ENCODE data around the gene MAVS. TPM values are rescaled to one million over a fixed set of nuclear protein-coding genes. Genes with fewer than 3 reads are reported as not detected.
A peak's percentile ranks its signal among the peaks of the same experiment; 100 is the strongest.

The MAVS gene
- total RNA-seq = 21.4 and 35.7 TPM in 2 replicates

- DNase-seq = peak; percentile 88
Observed at GRCh38 chr20:3846740-3847428, at the start of gene MAVS. Gene MAVS, plus strand, starts transcription at chr20:3846834. Its CDS starts 7,791 bp downstream, at chr20:3854625.

DNA sequence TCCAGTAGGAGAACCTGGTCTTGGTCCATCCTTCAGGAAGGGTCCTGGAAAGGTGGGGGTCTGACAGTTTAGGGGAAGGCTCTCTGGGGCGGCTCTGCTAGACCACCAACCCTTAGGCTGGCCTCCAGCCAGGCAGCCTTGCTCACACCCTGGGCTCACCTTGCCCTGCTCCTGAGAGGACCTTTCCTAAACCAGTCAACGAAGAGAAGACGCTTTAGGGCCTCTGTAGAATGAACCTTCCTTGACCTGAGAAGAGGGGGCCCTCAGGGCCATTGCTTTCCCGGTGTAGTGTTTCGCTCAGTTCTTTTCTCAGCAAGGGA is 49.4 kb upstream of the MAVS start:
- DNase-seq = no peak

- DNase-seq = no peak
Observed at GRCh38 chr20:3797592-3798372, 48.9 kb upstream of the MAVS start.

GRCh38 chr20:3798373-3798768 is 48.3 kb upstream of the MAVS start:
- DNase-seq = no peak

- no peak for DNase-seq
Observed at GRCh38 chr20:3798908-3799248, 47.8 kb upstream of the MAVS start.

- no peak for DNase-seq
Observed at GRCh38 chr20:3800256-3800877, 46.3 kb upstream of the MAVS start.

DNA sequence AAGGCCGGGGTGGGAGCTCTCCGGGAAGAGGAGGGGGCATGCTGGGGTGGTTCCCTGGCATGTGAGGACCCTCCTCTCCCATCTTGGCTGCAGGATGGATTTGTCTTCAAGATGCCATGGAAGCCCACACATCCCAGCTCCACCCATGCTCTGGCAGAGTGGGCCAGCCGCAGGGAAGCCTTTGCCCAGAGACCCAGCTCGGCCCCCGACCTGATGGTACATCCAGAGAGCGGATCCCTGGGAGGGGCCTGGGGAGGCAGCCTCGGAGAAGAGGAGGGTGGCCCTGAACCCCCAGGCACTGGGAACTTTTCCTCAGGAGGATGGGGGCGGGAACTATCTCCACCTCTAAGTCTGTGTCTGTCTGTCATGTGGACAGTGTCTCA is 45.8 kb upstream of the MAVS start:
- DNase-seq = no peak

DNA sequence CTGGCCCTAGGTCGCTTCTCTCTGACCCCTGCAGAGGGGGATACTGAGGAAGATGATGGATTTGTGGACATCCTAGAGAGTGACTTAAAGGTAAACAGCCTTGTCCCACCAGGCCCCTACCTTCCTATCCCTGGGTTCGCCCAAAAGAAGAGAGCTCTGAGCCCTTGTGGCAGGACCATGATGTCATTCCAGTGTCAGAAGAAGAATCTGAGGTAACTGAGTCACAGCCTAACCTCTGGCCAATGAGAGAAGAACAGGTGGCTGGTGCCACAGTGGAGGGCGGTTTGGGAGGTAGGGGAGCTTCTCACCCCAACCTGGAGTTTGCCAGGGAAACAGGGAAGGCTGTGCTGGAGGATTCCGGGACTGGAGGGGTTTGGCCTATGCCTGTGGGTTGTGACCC is 45.3 kb upstream of the MAVS start:
- DNase-seq = no peak

- DNase-seq = no peak
Observed at GRCh38 chr20:3801846-3802245, 44.8 kb upstream of the MAVS start.

- no peak for DNase-seq
Observed at GRCh38 chr20:3802524-3803239, 44.0 kb upstream of the MAVS start.

GRCh38 chr20:3803289-3803688 is 43.3 kb upstream of the MAVS start:
- DNase-seq = no peak

GRCh38 chr20:3803854-3804253 is 42.8 kb upstream of the MAVS start:
- DNase-seq = no peak

DNA sequence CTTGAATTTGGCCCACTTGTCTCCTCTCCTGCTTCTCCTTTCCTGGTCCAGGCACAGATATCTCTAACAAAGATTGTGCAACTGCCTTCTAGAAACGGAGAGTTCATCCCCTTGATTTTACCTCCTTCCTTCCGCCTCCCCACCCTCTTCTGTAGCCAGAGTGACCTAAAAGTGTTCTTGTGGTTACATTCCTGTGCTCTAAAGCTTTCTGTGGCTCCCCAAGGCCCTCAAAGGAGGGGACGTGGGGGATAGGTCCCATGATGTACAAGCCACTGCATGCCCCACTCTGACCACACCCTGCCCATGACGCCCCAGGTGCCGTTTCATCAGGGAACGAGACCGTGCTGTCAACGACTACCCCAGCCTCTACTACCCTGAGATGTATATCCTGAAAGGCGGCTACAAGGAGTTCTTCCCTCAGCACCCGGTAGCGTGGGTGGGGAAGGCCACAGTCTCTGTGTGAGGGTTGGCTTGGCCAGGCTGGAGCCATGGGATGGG is 42.3 kb upstream of the MAVS start:
- no peak for DNase-seq

- DNase-seq = no peak
Observed at GRCh38 chr20:3804781-3805180, 41.9 kb upstream of the MAVS start.

GRCh38 chr20:3808544-3808943 is 38.1 kb upstream of the MAVS start:
- DNase-seq = no peak

DNA sequence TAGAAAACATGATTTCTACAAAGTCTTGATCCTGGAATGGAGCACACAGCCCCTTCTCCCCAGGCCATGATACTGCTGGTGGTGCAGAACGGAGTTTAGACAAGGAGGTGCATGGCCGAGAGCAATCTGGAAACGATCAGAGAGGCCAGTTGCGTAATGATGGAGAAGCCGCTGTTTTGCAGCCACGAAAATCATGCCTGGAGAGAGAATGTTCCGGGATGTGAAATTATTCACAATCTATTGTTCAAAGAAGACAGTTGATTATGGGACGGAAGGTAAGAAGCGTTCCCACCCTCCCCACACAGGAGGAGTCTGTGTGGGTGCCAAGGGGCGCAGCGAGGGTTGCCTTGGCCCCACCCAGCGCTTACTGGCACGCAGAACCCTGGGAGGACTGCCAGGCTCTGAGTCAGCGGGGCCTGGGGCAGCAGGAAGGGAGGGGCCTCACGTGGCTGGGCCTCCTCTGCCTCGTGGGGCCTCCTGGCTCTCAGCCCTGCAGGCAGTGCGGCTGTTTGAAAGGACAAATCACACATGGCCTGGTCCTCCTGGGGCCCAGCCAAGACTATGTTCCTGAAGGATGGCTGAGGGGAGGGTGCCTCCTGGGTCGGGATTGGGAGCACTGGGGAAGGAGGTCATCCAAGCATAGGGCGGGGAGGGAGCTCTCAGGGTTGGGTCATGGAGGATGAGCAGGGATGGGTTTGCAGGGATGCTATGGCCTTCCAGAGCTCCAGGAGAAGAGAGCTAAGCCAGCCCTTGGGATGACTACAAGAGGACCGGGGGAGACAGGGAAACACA is 35.0 kb upstream of the MAVS start:
- DNase-seq = peak; percentile 99

- no peak for DNase-seq
Observed at GRCh38 chr20:3812259-3812681, 34.4 kb upstream of the MAVS start.

DNA sequence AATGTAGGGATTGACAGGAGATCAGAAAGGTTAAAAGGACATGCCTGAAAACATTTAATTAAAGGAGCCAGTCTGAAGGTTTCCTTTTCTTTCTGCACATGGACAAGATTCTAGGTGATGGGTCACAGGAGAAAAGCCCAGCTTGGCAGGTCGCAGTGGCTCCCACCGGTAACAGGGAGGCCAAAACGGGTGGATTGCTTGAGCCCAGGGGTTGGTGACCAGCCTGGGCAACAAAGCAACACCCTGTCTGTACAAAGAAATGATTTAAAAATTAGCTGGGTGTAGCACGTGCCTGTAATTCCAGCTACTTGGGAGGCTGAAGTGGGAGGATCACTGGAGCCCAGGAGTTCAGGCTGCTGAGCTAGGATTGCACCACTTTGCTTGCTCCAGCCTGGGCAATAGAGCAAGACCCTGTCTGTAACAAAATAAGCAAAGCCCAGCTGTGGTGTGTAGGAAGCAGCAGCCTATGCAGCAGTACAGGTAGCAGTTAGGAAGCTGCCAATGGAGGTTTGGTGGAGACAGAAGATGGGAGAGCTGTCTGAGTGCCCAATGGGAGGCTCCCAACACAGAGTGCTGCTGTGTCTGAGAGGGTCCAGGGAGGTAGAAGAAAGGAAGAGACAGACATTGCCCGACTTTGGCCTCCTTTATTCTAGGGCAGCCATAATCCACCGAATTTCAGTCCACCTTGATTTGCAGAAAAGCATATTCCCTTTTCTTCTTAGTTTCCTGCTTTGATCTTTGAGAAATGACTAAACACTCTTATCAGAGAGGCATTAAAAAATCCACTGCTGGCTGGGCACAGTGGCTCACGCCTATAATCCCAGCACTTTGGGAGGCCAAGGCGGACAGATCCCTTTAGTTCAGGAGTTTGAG is 33.4 kb upstream of the MAVS start:
- no peak for DNase-seq

DNA sequence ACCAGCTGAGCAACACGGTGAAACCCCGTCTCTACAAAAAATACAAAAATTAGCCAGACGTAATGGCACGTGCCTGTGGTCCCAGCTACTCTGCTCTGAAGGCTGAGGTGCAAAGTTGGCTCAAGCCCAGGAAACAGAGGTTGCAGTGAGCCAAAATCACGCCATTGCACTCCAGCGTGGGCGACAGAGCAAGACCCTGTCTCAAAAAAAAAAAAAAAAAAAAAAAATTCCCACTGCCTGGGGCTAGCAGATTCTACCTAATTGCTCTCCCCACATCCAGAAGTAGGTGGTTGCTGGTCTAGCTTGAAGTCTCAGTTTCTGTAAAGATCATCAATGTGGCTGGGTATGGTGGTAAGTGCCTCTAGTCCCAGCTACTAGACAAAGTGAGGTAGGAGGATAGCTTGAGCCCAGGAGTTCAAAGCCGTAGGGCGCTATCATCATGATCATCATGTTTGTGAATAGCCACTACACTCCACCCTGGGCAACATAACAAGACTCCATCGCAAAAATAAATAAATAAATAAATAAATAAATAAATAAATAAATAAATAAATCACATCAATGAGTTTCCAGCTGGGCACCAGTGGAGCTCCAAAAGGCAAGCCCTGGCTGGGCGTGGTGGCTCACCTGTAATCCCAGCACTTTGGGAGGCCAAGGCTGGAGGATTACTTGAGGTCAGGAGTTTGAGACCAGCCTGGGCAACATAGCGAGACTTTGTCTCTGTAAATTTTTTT is 32.6 kb upstream of the MAVS start:
- no peak for DNase-seq

DNA sequence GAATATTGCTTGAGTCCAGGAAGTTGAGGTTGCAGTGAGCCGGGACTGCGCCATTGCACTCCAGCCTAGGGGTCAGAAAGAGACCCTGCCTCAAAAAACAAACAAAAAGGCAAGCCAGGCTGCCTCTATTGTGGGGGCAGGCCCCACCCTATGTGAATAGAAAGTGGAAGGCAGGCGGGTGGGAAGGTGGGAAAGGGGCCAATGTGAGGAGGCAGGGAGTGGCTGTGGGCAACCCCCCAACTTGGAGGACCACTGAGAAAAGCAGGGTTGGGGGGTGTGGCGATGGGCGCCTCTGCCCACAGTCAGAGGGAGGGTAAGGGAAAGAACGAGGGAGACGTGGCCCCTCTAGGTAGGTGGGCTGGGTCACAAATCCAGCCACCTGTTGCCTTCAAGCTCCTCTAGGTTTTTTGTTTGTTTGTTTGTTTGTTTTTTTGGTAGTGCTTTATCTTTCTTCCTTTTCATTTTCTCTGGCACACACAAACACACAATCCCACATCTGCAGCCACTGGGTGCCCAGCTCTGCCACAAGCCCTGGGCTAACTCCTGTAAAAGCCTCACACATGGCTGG is 31.6 kb upstream of the MAVS start:
- no peak for DNase-seq
